ENCODE measurements around the gene DDN. TPM values are rescaled to one million over a fixed set of nuclear protein-coding genes. Genes with fewer than 3 reads are reported as not detected.

The DDN gene
- 10 to 100 TPM in 3 of 4 donors, 1 to 10 TPM in 1; 1.2 to 83.4 (median 74.8) TPM for polyA plus RNA-seq (ENCODE audit: insufficient read length in 4 of 4)

DNA sequence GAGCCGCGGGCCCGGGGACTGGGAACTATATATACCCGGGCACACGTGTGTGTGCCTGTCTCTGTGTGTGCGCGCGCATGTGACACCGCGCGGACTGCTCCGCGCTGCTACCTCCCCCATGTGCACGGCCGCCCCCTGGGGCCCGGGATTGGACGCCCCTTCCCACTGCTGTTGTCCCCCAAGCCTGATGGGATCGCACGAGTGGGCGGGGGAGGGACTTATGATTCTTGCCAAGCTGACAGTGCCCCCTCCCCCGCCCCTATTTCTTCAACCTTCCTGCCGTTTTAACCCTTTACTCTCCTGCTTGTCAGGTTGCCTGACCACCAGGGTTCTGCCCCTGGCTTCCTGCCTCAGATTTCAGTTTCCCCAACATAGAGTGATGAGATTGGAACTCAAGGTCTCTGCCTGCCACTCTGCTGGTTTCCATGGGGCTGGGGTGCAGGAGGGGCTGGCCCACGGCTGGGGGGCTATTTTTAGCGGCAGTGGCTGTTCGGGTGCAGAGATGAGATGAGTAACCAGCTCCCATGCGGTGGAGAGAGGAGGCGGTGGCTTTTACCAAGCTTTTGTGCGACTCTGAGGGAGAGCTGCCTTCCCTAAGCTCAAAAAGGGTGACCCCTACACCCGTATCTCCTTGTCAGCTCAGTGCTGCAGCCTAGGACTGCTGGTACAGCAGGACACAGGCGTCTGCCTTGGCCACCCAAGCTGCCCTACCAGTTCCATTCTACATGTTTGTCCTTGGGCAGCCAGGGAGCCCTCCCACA lies at the start of gene DDN:
TSS of gene DDN (minus strand) at position 5 of the 761 bp plus-strand sequence. CDS start 88 bp downstream, outside the sequence.
- DNase-seq (ENCODE audit: low read depth in 4 of 4, low spot score in 3 of 4): no peak

DNA sequence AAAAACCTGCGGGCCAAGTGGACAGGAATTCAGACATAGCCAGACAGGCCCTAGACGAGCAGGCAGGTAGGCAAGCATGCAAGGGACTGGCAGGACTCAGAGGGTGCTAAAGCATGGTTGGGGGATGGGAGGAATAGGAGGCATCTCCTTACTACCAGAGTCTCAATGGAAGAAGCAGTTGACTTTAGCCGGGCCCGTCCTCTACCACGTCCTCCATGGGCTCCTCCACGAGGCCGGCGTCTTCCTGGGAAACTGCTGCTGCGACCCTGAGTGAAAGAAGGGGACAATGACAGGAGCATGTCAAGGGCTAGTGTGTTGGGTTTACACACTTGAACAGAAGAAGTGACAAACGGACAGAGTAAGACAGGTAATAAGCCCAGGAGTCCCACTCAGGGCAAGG lies 49.8 kb upstream of the DDN start:
- no peak for DNase-seq (ENCODE audit: low read depth in 4 of 4, low spot score in 3 of 4)

DNA sequence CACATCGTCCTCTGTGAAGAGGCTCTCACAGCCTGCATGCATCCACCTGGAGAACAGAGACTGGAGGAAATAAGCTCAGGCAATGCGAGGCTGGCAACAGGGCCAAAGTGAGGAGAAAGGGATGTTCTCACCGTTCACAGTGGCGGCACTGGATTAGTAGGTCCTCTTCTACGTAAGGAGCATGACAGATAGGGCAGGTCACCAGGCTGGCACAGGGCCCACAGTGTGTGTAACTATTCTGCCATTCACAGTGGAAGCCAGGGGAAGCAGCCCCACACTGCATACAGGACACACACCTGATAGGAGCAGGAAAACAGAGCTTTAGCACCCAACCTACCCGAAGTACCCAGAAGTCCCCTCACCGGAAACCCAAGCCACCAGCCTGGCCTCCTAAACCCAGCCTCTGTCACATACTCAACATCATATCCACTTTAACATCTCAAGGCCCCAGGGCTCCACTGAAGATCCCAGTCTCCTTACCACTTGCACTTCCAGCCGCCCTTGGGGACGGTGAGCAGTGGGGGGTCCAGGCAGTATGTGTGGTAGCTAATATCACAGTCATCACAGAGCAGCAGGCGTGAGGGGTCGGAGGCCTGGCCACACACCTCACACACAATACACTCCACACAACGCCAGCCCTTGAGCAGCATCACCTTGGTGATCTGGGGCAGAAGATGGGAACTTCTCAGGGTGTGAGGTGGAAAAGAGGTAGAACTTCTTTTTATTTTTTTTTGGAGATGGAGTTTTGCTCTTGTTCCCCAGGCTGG lies 47.1 kb upstream of the DDN start:
- DNase-seq (ENCODE audit: low read depth in 4 of 4, low spot score in 3 of 4): no peak

- DNase-seq (ENCODE audit: low read depth in 4 of 4, low spot score in 3 of 4): no peak
Observed at GRCh38 chr12:49044660-49045059, 45.5 kb upstream of the DDN start.

DNA sequence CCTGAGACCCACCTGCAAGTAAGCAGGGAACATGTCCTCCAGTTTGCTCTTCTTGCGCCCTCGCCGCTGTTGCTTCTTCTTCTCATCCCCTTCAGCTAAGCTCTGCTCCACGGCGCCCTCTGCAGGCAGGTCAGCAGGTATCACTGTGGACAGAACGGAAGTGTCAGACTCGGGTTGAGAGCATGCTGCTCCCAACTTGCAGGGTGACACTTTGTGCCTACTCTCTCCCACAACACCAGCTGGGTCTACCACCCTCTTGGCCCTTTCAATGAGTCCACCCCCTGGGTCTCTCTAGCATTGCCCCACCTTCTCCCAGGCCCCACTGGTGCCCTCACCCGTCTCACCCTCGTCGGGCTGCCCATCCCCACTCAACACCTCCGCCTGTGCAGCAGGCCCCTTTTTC lies 44.7 kb upstream of the DDN start:
- no peak for DNase-seq (ENCODE audit: low read depth in 4 of 4, low spot score in 3 of 4)

DNA sequence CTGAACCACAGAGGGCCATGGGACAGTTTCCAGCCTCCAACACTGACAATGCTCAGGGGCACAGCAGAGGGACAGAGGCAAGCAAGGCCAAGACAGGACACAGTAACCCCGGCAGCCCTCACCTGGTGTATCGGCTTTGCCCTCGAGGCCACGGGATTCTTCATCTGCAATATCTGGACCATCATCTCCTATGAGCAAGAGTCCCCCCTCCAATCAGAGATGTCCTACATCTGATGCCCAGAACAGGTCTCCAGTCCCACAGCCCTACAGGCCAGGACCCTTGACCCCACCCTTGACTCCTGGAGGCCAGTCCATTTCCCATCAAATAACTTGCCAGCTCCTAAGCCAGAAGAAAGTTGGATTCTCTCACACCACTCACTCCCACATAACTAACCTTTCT lies 44.1 kb upstream of the DDN start:
- DNase-seq (ENCODE audit: low read depth in 4 of 4, low spot score in 3 of 4): no peak

DNA sequence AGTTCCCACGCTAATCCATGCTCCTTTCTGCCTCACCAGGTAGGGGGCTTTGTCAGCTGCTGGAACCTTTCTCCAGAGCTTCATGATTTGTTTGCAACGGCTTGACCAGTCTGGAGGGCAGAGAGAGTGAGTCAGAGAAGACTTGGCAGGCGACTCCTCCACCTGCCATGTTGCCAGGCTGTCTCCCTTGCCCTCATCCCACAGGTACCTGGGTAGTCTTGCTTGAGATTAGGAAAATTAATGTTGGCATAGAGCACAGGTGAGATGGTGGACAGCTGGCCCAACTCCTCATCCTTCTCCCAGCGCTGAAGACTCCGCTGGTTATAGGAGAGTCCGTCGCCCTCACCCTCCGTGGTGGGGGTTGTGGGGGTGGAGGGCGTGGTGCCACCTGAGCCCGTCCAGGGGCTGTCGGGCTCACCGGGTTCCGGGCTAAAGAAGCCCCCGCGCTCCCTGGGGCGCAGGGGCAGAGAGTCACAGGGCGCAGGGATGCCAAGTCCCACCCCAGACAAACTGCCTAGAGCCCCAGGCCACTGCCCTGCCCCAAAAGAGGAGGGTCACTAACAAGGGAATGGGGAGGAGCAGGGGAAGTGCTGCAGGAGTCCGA lies 42.8 kb upstream of the DDN start:
- no peak for DNase-seq (ENCODE audit: low read depth in 4 of 4, low spot score in 3 of 4)

- no peak for DNase-seq (ENCODE audit: low read depth in 4 of 4, low spot score in 3 of 4)
Observed at GRCh38 chr12:49041036-49041880, 42.1 kb upstream of the DDN start.

- no peak for DNase-seq (ENCODE audit: low read depth in 4 of 4, low spot score in 3 of 4)
Observed at GRCh38 chr12:49040364-49040855, 41.2 kb upstream of the DDN start.

- no peak for DNase-seq (ENCODE audit: low read depth in 4 of 4, low spot score in 3 of 4)
Observed at GRCh38 chr12:49039421-49040363, 40.5 kb upstream of the DDN start.

DNA sequence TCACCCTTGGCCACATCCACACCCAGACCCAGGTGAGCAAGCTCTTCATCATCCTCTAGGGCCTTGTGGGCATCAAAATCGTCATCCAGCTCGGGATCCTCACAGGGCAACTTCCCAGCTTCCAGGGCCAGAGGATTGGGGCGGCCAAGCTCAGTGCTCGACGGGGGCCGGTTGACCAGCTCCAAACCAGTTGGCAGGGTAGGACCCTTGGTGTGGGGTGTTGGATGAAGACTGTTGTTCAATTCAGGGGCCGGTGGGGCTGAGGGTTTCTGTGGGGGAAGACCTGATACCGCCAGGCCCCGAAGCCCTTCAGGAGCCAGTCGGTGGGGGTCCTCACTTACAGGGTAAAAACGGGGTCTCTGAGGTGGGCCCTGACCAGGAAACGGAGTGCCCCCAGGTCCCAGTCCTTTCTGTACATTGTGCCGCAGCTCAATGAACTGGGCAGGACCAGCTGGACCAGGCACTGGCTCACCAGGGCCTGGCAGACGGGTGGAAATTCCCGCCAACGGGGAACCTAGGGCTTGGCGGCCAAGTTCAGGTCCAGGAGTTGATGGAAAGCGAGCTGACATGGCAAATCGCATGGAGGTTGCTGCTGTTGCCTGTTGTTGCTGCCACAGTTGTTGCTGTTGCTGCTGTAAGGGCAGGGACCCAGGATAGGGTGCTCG lies 39.2 kb upstream of the DDN start:
- DNase-seq (ENCODE audit: low read depth in 4 of 4, low spot score in 3 of 4): no peak

- no peak for DNase-seq (ENCODE audit: low read depth in 4 of 4, low spot score in 3 of 4)
Observed at GRCh38 chr12:49037947-49038237, 38.7 kb upstream of the DDN start.

DNA sequence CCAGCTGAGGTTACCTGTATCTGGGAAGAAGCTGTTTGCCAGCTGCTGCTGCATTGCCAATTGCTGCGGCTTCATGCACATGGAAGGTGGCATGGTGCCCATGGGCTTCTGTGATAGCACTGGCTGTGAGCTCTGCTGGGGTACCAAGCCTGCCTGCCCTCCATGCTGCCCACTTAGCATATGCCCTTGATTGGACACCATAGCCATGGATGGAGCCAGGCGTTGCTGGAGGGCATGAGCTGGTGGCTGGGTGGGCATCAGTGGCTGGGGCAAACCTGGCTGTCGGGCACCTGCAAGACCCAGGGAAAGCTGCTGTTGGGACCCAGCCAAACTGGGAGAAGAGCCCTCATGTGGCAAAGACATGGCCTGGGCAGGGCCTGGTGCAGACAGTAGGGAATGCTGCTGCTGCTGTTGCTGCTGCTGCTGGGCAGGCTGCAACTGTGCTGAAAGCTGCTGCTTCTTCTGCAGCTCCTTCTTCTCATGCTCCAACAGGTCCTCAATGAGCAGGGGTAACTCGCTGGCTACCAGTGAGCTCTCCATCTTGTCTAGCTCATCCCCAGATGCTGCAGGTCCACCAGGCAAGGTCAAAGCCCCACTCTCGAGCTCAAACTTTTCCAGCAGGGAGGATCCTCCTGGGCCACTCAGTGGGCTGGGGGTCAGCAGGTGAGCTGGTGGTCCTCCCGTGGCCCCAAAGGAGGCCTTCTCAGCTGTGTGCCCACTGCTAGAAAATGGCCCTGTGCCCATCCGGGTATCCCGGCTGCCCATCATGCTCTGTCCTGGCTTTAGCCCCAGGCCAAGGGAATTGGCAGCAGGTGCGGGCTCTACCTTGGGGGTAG lies 38.2 kb upstream of the DDN start:
- no peak for DNase-seq (ENCODE audit: low read depth in 4 of 4, low spot score in 3 of 4)

DNA sequence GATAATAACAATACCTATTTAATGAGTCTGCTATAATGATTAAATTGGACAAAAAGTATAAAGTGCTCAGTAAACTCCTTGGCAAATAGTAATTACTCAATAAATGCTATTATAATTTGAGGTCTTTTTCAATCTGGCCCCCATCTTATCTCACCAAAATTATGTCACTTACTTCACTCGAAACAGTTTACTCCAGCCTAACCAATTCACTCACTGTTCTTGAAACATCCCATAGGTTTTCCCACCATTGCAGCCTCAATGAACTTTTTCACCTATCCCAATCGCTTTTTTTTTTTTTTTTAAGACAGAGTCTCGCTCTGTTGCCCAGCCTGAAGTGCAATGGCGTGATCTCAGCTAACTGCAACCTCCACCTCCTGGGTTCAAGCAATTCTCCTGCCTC lies 36.9 kb upstream of the DDN start:
- no peak for DNase-seq (ENCODE audit: low read depth in 4 of 4, low spot score in 3 of 4)

GRCh38 chr12:49034286-49034622 lies 35.1 kb upstream of the DDN start:
- no peak for DNase-seq (ENCODE audit: low read depth in 4 of 4, low spot score in 3 of 4)

DNA sequence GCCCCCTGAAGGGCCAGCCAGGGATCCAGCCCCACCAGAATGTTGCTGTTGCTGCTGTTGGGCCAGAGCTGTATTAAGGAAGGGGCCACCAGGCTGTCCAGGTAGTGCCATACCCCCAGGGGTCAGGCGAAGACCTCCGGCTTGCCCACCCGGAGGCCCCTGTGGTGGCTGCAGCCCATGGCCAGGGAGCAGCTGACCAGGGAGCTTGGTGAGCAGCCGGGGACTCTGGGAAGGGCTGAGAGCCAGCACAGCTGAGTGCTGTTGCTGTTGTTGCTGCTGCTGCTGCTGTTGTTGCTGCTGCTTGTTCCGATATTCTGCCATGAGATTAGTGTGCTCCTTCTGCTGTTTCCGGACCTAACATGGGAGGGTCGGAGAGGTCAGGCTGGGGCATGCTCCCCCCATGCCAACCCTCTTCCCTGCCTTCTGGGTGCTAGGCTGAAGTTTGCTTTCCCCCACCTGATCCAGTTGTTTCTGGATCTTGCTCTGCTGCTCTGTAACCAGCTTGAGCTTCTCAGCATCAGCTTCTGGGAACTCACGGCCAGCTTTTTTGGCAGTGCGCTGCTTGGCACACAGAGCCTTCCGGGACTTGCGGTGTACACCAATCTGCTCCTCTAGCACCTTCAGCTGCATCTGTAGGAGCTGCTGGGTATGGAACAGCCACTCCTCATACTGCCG lies 34.6 kb upstream of the DDN start:
- no peak for DNase-seq (ENCODE audit: low read depth in 4 of 4, low spot score in 3 of 4)

GRCh38 chr12:49032679-49033447 lies 33.7 kb upstream of the DDN start:
- no peak for DNase-seq (ENCODE audit: low read depth in 4 of 4, low spot score in 3 of 4)
